Glomerular visceral epithelial cell (primary cell): ENCODE data around the gene BDNF.
"Not testable (repeated sequence)": the region's sequence is repeated elsewhere in the genome, so short reads cannot be mapped to it uniquely, and the experiment has no call there.

Experiments used
- DNase-seq: peaks from one replicate; pipeline ENCODE4 v3.0.0-alpha.2; 2016; ENCODE audit errors: extremely low spot score

Gene BDNF

DNA sequence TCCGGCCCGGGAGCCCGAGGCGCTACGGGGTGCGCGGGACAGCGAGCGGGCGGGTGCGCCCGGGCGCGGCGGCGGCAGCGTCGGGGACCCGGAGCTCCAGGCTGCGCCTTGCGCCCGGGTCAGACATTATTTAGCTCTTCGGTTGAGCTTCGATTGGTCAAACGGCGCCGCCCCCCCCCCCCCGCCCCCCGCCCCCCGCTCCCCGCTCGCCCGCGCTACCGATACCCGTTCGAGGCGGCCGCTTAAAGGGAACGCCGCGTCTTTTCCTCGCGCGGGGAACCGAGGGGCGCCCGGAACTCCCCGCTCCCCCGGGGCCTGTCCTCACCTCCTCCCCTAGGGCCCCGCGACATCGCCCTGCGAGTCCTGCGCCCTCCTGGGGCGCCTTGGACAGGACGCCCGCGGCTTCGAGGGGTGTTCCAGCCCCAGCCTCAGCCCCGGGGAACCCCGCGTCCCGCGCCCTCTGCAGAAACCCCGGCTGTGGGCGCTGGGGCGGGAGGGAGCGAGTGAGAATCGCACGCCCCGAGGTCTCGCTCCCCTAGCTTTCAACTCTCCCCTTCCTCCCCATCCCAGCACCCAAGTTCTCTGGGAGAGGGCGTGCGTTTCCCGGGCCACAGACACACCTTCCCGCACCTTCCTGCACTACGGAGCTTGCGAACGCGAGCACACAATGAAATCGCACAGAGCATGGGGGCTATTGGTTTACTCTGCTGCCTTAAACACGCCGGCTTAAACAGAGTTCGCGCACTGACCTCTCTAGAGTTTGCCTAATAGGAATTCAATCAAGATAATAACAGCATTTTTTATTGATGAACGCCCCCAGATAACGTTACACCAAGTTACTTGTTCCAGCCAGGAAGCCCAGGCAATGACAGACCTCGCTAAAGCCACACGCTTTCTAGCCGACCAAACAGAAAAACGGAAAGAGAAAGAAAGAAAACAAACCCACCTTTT lies at the start of gene BDNF:
BDNF (minus strand) TSS at position 105 of the 951 bp plus-strand sequence. CDS start 41,891 bp downstream, outside the sequence.
- DNase-seq = peak; percentile 68

DNA sequence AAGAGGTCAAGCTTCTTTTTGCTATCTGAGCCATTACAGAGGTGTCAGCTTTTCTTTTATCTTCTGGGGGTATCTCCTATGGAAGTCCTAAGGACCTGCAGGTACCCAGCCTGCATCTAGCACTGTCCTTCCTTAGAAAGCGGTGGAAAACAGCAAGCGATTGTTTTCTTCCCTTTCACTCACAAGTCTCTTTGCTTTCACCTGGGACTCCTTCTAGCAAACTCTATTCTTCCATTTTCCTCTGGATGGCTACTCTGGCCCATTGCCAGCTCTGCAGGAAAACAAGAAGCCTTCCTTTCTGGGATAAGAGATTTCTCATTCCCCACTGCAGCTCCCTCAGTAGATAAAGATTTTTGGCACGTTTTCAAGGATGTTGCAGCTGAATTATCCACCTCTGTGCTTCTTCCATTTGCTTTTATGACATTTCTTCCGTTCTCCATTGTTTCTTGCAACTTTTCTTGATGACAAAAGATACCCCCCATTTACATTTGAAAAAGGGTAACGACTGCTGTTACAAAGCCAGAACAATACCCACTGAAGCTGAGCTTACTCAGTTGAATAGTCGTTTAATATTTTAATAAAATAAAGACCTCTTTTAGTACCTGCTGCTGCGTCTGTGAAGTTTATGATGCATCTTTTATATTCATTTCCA lies 40.2 kb upstream of the BDNF start:
- DNase-seq = no peak

DNA sequence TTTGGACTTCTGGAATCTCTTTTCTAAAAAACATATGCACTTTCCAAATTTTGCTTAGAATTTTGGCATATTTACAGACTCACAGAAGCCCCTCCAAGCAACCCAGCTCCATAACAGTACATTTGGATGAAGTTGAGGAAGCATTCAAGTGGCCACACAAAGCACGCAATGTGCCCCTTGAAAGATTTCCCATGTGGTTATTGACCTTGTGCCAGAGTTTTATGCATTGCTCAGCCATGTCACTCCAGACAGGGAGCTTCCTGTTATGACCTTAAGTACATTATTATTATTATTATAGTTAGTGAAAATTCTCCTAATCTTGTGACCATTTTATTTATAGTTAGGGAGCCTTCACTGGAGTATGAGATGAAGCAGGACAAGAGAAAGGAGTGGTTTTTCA lies 35.0 kb upstream of the BDNF start:
- peak; percentile 31 for DNase-seq

DNA sequence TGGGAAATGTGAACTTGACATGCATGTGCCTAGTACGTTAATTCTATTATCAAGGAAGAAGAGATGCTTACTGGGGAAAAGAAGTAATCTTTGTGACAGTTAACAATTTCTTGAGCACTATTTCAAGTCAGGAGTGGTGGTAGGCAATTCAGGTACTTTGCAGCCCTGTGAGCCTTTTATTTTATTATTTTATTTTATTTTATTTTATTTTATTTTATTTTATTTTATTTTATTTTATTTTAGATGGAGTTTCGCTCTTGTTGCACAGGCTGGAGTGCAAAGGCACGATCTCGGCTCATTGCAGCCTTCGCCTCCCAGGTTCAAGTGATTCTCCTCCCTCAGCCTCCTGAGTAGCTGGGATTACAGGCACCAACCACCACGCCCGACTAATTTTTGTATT lies 31.5 kb upstream of the BDNF start:
- DNase-seq = not testable (repeated sequence)

DNA sequence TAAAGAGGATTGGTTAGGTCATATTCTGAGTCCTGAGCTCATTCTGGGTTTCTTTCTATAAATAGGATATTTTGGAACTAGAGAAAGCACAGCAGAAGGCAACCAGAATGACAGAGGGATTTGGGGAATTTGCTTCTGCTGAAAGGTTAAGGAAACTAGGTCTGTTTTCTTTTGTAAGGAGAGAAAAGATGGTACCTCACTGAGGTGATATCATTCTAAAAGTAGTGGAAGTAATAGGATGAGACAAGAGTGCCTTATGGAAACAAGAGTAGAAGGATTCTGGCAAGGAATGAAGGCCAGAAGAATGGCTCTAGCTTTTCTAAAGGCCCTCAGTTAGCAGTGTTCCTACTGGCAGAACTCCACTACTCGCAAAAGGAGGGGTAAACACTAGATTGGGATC lies 26.7 kb upstream of the BDNF start:
- DNase-seq = no peak

DNA sequence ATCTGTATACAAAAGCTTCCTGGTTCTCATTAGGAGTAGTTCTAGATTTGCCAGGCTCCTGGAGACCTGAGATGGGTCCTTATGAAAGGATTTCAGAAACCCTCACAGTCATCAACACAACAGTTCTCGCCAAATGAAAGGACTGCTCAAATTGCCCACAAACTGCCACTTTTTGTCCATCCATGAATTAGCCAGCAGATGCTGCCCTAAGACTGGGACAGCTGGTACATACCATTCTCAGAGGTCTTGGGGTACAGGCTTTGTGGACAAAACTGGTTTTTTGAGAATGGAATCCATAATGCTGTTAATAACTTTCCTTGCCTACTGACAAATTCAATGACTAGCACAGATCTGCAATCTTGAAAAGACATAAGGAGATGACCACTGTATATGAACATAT lies 23.4 kb upstream of the BDNF start:
- no peak for DNase-seq

DNA sequence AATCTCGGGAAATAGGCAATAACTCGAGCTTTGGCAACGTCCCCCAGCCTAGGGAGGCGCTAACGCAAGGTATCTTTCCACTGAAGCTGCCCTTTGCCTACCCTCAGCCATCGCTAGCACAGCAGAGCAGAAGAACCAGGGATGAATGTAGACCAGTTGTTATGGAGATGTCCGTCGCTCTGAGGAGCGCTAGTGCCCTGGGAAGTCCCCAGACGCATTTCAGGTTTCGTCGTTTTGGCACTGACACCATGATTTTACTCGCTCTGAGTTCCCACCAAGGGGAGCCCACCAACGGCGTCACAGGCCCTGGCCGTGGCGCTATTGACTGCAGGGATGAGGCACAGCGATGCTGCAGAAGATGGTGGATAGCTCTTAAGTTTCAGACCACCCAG lies 22.7 kb upstream of the BDNF start:
- no peak for DNase-seq

DNA sequence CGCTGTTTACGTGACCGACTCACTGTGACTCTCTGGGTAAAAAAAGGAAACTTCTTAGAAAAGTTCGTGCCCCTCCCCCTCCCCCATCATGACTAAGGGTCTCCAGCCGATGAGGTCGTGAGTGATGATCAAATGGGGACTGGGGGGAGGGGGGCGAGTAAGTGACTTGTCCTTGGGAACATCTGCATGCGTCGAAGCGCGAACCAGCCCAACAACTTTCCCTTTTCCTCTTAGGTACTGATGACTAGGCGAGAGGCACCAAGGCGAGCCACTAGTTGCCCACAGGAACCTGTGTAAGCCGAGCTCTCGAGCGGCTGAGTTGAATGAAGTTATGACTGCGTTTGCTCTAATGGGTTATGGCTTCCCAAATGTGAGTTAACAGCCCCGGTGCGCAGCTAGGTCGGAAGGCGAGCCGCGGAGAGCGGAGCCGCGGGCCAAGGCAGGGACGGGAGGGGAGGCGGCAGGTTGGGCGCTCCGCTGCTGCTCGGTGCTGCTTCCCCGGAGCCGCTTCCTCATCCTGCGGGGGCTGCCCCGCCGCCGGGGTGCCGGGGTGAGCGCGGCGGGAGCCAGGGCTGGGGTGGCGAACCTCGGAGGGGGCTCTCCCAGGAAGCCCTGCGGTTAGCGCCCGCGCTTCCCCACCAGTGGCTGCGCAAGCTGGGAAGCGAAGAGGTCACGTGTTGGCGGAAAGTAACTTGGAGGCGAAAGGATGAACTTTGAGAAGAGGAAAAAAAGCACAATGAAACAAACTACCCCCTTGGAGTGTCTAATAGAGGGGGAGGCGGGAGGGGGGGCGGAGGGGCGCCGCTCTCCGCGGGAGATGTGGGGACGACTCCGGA lies 22.1 kb upstream of the BDNF start:
- DNase-seq = peak; percentile 63

DNA sequence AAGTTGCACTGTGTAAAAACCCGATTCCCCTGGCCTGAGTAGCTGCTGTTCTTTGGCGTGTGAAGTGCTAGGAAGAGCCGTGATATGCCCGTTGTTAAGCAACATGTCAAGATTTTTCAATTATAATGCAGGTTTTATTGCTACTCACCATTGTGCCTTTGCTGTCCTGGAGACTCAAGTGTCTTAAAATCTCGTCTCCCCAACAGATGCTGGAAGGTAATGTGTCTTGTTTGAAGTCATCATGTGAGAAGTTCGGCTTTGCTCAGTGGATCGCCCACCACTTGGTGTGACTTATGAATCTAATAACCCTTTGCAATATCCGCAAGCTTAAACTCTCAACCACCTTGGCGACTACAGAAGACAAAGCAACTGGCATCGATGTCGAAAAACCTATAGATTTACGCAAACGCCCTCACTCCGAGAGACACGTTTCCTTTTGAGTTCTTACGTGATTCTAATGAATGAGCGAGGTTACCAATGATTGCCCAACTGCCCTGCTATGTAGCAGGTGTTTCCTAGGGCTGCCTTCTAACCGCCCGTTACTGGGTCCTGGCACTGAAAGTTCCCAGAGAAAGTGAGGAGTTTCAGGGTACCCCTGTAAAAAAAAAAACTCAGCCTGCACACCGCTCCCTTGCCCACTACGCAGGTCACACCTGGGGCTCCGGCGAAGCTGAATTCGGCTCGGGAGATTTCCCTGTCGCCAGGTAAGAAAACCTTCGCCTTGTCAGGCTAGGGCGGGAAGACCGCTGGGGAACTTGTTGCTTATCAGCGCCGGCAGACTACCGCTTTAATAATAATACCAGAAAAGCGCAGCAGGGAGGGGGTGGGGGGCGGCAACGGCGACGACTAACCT lies 21.2 kb upstream of the BDNF start:
- no peak for DNase-seq

DNA sequence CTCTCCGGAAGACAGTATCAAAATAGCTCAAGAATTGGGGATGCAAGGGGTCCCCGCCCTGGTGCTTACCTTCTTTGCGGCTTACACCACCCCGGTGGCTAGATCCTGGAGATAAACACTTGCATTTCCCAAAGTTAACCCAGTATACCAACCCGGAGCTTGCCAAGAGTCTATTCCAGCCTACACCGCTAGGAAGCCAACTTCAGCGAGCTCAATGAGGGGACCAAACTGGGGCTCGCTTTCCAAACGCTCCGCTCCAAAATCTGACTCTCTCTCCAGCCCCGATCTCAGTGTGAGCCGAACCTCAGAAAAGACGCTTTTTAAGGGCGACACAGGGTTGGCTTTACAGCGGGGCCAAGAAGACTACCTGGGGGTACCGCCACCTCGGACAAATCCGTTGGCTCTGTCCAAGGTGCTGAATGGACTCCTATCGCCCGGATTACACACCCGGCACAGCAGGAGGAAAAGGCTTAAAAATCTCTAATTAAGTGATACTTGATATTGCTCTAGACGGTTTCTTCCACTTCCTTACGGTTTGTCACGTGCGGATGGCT lies 20.1 kb upstream of the BDNF start:
- DNase-seq = peak; percentile 49

DNA sequence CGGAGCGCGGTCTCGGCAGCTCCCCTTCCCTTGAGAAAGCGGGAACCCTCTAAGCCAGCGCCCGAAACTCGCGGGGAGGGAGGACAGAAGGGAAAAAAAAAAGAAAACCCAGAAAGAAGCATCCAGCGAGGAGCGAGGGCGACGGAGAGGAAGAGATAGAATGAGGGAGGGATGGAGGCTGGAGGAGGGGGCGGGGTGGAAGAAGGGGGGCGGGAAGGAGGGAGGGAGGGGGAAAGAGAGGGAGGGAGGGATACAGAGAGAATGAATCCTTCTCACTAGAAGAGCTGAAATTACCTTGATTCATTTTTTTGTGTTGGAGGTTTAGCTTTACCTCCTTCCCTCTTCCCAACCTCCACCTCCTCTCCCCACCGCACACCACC lies 19.3 kb upstream of the BDNF start:
- DNase-seq = peak; percentile 25

DNA sequence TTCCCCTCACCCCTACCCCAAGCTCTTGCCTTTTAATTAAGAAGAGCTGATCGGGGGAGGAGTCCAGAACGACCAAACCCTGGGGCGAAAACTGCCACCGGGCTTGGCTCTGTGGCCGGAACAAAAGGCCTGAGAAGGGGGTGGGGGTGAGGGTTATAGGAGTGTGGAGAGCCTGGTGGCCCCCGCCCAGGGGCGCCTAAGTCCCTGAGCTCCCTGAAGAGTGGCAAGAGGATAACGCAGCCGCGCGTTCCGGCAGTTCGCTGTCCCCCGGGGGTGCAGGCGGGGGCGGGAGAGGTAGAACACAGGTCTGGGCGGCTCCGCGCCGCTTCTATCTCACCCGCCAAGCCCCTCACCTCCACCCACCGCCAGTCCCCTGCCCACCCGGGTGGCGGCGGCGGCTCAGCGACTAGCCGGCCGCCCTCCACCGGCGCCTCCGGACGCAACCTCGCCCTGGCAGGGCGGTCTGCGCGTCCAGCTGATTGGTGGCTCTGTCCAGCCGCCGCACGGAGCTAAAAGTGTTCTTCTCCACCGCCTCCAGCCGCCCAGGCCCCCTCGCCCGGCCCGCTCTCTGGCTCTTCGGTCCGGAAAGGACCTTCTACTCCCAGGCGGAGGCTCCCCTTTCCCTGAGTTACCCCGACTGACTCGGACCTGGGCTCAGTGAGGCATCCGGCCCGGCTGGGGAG lies 18.7 kb upstream of the BDNF start:
- DNase-seq = peak; percentile 64

DNA sequence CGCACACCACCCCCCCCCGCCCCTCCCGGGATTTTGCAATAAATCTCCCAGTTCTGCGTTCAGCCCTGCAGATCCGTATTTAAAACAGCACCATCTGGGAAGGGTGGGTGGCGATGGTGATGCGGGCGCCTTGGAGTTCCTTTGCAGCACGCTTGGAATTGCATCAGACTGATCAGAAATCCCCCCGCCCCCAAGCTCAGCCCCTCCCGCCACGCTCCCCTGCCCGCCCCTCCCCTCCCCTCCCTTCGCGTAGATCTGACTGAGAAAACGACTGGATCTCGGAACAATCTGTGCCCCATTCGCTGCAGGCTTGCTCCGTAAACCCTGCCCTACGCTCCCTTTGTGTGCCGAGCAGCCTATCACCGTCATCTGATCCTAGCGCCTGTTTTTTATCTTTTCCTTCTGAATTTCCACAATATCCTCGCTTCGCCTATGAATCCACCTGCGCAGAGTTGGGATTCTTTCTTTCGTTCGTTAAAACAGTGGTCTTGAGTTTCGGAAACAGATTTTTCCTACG lies 18.1 kb upstream of the BDNF start:
- peak; percentile 93 for DNase-seq

DNA sequence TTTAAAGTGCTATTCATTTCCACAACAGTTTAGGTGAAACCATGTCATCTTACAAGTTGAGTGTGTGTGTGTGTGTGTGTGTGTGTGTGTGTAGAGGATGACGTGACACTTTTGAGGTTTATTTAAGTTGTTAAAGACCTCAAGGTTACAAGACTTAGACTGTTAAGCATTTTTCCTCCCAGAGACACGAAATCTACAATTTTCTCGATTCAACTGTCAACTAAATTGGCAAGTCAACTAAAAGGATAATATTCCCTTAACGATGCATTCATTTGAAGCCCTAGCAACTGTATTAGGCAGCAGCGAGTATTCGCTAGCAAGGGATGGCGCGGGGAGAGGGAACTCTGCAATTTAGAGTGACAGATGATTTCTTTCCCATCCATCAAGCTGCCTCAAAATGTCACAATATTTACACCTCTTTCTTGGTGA lies 17.6 kb upstream of the BDNF start:
- peak; percentile 13 for DNase-seq

DNA sequence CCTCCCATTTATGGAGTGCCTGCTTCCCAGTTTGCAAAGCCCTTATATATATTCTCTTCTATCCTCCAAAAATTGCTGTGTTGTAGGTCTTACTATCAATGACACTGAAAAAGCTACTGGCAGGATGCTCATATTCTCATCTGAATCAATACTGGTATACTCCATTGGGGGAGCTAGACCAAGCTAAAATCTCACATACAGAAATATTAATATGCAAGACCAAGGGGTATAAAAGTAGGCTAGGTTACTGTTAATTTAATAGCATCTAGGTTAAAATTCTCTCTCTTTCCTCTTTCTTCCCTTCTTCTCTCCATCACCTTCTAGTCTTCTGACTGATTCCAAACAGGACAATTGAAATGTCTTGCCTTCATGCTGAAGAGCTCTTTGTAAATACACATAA lies 17.1 kb upstream of the BDNF start:
- peak; percentile 18 for DNase-seq

DNA sequence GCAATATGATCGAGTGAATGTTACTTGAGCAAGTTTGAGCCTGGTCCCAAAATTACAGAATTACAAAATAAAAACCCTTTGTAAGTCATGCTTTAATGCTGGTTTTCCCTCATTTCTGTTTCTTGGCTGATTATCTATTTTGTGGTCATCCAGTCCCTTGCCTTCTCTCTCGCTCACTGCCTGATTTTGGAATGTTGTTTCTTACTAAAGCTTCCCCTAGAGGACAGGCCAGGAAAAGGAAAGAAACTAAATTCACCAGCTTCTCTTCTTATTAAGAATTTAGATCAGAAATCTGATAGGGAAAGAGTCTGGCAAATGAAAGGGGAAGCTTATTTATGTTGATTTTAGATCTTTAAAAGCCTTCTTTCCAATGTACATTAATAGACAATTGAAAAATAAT lies 16.6 kb upstream of the BDNF start:
- DNase-seq = peak; percentile 22

DNA sequence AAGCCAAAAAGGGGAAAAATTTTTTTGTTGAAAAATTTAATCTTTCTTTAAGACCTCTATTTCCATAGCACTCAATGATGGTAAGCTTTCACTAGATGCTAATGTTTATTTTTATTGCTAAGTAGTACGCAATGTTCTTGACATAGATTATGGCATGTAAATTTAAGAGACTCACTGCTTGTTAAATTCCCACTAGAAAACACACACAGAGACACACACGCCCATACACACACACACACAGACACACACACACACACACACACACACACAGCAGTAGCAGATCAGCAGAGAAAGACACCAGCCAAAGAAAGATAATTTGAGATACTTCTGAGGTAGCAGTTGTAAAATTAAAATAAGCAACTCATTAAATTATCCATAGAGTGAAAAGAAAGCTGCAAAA lies 16.0 kb upstream of the BDNF start:
- no peak for DNase-seq

DNA sequence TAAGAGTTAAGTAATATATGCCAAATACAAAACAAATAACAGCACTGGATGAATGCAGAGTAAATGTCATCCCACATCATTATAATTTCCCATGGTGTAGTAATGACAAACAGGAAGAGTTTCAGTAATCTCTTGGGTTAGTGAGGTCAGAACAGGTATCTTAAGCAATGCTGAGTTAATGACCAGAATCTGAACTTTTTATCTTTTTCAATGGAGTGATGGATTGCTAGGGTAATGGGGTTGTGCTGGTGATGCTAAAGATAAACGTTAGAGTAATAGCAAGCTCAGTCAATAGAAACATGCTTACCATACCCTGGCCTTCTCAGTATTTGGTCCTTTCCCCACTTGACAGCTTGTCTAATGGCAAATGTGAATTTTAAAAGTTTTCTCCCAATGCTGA lies 11.5 kb upstream of the BDNF start:
- DNase-seq = no peak

DNA sequence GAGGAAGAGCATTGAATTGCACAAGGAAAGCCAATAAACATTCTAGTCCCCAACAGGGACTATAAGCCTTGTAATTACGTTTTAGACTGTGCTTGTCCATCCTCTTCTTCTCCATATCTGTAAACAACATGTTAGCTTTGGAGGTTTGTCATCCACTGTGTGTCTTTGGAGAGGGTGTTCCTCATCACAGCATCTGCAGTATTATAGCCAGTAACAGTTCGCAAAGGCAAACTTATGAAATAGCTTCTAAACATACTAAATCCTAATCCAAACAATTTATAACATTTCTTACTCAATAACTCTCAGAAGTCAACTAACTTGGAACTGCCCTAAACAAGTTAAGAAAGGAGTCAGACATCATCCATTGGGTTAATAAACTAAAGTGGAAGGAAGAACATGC lies 10.3 kb upstream of the BDNF start:
- DNase-seq = no peak

DNA sequence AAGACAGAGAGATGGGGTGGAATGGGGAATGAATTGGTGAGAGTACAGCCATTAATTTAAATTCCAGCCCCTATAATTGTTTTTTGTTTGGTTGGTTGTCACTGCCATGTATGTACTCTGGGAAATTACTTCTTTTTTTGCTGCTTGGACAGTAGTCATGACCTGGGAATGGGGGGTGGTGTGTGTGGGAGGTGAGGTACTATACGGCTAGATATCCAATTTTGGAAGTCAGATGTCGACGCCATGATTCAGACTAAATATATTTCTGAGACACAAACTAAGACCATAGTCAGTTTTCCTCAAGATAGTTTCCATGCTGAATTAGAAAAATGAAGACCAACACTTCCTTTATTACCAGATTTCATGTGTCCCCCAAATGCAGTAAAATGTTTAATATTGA lies 7.4 kb upstream of the BDNF start:
- no peak for DNase-seq
